AML-193 (cell line): ENCODE measurements around the gene PLAC1.

Experiments used
- DNase-seq, 2 experiments: peaks; one replicate each; lab custom pipeline; 2025; lab: John Stamatoyannopoulos, UW

Gene PLAC1

GRCh38 chrX:134631426-134632346, 26.6 kb downstream of the PLAC1 start:
- no peak for DNase-seq

GRCh38 chrX:134628663-134629062, 29.6 kb downstream of the PLAC1 start:
- no peak for DNase-seq

GRCh38 chrX:134626434-134626833, 31.8 kb downstream of the PLAC1 start:
- no peak for DNase-seq

GRCh38 chrX:134625315-134625718, 33.0 kb downstream of the PLAC1 start:
- no peak for DNase-seq

GRCh38 chrX:134624046-134624430, 34.2 kb downstream of the PLAC1 start:
- DNase-seq: no peak

GRCh38 chrX:134623293-134624045, 34.8 kb downstream of the PLAC1 start:
- DNase-seq: no peak

GRCh38 chrX:134622813-134623185, 35.5 kb downstream of the PLAC1 start:
- DNase-seq: no peak

GRCh38 chrX:134622056-134622812, 36.0 kb downstream of the PLAC1 start:
- DNase-seq: peak in 1 of 2 experiments; percentile 2

- no peak for DNase-seq
Observed at GRCh38 chrX:134619838-134620237, 38.4 kb downstream of the PLAC1 start.

- no peak for DNase-seq
Observed at GRCh38 chrX:134613396-134613795, 44.9 kb downstream of the PLAC1 start.

- no peak for DNase-seq
Observed at GRCh38 chrX:134608153-134608552, 50.1 kb downstream of the PLAC1 start.

GRCh38 chrX:134607523-134607922, 50.7 kb downstream of the PLAC1 start:
- DNase-seq: no peak

- DNase-seq: no peak
Observed at GRCh38 chrX:134604701-134605311, 53.5 kb downstream of the PLAC1 start.

GRCh38 chrX:134603806-134604700, 54.2 kb downstream of the PLAC1 start:
- DNase-seq: no peak

GRCh38 chrX:134602410-134602809, 55.9 kb downstream of the PLAC1 start:
- DNase-seq: no peak

- DNase-seq: no peak
Observed at GRCh38 chrX:134601240-134601765, 57.0 kb downstream of the PLAC1 start.

- no peak for DNase-seq
Observed at GRCh38 chrX:134600714-134601113, 57.6 kb downstream of the PLAC1 start.

- no peak for DNase-seq
Observed at GRCh38 chrX:134599184-134599914, 58.9 kb downstream of the PLAC1 start.

- no peak for DNase-seq
Observed at GRCh38 chrX:134592303-134592702, 66.0 kb downstream of the PLAC1 start.

- DNase-seq: no peak
Observed at GRCh38 chrX:134591502-134591901, 66.8 kb downstream of the PLAC1 start.
